GM21576 (cell line): ENCODE data around the gene IL17RB.
A peak's percentile ranks its signal among the peaks of the same experiment; 100 is the strongest.

Experiments
- ATAC-seq: cut with Tn5 transposase; IDR thresholded peaks from one replicate; pipeline ENCODE4 v1.9.1; 2021; ENCODE audit warnings: mild to moderate bottlenecking, moderate library complexity; ENCODE audit not compliant: unreplicated experiment

Gene IL17RB

GRCh38 chr3:53858096-53858741 is 11.9 kb downstream of the IL17RB start:
- ATAC-seq, result no peak

DNA sequence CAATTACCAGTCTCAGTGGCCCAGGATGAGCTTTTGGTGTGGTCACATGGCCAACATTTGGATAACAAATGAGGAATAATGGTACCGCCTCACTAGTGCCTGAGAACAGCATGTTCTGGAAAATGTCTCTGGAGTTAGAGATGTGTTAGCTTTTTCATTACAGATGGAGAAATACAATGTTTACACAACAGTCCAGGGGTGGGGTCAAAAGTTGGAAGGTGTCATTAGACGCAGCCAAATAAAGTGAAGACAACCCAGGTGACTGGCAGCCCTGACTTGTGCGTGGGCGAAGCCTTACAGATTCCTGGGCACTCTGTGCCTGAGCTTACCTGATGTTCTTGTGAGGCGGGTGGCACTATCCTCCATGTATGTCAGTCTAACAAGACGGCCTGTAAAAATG is 12.8 kb downstream of the IL17RB start:
- no peak for ATAC-seq

- ATAC-seq, result no peak
These were observed 13.8 kb downstream of the IL17RB start for GRCh38 chr3:53860196-53860595.

GRCh38 chr3:53862241-53862640 is 15.9 kb downstream of the IL17RB start:
- no peak for ATAC-seq

DNA sequence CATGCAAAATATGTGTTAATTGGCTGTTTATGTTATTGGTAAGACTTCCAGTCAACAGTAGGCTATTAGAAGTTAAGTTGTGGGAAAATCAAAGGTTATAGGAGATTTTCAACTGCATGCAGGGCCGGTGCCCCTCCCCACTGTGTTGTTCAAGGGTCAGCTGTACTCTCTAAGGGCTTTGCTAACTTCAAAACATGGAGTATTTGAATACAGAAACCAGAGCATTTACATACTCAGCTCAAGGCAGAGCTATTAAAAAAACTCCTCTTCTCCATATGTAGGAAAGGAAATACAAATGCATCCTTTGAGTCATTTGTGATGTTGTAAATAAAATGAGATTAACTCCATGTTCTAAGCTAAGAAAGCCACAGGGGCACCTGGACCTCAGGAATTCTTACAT is 16.8 kb downstream of the IL17RB start:
- ATAC-seq, result no peak

DNA sequence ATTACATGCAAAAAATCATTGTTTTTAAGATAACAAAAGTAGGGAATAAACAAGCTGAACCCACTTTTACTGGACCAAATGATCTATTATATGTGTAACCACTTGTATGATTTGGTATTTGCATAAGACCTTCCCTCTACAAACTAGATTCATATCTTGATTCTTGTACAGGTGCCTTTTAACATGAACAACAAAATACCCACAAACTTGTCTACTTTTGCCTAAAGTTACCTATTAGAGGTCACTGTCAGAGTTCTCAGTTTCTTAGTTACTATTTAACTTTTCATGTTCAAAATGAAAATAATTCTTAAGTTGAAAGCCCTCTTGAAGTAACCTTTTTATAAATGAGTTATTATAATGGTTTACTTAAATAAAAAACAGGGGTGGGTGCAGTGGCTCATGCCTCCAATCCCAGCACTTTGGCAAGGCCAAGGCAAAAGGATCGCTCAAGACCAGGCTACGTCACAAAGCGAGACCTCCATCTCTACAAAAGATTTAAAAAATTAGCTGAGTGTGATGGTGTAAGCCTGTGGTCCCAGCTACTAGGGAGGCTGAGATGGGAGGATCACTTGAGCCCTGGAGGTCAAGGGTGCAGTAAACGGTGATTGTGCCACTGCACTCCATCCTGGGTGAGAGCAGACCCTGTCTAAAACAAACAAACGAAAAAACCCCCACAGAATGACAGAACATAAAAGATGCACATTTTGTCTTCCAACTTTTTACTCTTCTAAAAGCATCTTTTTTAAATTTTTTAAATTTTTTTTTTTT is 19.5 kb downstream of the IL17RB start:
- no peak for ATAC-seq

DNA sequence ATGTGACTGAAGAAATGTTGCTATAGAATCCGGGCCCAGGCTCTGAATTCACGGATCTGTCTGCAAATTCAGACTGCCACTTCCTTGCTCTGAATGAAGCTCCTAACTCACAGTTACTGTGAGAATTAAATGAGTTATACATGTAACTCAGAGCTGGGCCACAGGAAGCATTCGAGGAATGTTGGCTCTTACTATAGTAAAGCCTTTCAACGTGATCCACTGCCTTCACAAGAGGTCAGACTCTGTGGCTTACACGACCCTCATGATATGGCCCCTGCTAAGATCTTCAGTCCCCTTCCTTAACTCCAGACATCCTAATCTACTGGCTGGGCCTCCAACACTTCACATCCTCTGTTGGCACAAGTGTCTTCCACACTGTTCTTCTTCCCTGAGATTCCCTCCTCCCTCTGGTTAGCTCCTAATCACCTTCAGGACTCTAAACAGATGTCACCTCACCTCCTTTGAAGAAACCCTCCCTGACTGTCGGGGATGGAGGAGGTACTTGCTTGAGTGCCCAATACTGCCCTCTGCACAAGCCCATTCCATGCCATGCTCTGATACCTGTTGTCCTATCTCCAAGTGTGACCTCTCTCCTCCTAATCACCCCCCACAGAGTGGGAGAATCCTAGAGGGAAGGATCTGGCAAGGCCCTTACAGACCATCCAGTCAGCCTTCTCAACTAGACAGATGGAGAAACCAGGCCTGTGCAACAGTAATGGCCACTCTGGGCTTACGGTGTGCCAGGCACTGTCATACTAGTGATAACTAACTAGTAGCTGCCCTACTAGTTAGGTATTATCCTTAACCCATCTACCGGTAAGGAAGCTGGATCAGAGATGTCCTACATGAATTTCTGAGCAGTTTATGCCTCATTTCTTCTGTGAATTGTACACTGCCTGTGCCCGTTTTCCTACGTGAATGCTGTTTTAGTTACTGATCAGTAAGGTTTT is 34.3 kb downstream of the IL17RB start:
- no peak for ATAC-seq

- peak; percentile 77 for ATAC-seq
These were observed 35.6 kb downstream of the IL17RB start, which contains the start of gene ACTR8 for GRCh38 chr3:53881691-53882593. Gene ACTR8, minus strand, starts transcription at chr3:53882152. Its CDS starts 51 bp downstream, at chr3:53882101.

DNA sequence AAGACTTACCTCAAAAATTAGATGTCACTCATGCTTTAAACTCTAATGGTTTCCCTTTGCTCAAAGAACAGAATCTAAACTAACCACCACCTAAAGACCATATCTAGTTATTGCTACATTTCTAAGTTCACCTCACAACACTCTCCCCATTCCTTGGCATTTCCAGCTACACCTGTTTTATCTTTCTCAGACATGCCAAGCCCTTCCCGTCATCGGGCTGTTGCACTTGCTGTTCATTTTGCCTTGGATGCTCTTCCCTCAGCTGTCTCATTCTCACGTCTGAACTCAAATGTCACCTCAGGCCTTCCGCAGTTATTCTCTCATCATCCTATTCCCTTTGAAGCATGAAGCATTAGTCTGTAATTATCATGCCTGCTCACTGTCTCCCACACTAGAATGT is 36.6 kb downstream of the IL17RB start:
- ATAC-seq, result no peak

DNA sequence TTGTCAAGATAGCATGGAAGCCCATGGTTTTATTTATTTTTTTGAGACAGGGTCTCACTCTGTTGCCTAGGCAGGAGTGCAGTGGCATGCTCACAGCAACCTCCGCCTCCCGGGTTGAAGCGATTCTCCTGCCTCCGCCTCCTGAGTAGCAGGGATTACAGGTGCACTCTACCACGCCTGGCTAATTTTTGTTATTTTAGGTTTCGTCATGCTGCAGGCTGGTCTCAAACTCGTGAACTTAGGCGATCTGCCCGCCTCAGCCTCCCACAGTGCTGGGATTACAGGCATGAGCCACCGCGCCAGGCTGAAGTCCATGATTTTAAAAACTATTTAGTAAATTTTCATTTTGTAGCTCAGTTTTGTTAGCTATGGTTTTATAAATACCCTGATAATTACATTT is 38.3 kb downstream of the IL17RB start:
- ATAC-seq, result no peak

DNA sequence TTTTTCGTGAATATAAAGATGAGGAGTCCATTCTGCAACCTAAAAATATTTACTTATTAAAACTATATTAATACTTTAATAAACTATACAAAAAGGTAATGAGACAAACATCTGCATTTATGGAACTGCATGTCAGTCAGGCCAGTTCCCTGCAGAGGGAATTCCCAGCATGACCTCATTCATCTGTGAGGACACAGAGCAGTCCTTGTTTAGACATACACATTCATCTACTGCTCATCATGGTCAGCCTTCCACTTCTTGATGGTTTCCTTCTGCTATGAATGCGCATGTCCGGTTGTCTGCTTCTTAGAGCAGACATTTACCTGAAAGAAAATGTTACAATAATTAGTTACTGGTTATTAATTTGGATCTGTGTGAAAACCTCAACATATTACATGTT is 38.9 kb downstream of the IL17RB start:
- ATAC-seq, result no peak

GRCh38 chr3:53887446-53887845 is 41.1 kb downstream of the IL17RB start:
- no peak for ATAC-seq

DNA sequence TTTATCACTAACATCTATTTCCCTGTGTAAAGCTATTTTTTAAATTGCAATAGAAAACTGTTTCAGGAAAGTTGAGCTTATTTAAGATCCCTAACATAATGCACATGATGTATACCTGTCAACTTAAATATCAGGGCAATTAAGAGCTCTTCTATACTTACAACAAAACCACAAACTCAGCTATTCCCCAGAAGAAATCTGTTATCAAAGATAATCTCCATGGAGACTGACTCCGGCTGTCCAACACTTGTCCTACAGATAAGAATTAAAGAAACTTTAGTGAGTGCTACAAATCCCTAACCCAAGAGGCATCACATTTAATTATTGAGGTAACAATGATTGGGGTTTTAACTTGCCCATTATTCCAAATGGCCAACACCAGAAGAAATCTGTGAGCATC is 41.9 kb downstream of the IL17RB start:
- ATAC-seq, result no peak

DNA sequence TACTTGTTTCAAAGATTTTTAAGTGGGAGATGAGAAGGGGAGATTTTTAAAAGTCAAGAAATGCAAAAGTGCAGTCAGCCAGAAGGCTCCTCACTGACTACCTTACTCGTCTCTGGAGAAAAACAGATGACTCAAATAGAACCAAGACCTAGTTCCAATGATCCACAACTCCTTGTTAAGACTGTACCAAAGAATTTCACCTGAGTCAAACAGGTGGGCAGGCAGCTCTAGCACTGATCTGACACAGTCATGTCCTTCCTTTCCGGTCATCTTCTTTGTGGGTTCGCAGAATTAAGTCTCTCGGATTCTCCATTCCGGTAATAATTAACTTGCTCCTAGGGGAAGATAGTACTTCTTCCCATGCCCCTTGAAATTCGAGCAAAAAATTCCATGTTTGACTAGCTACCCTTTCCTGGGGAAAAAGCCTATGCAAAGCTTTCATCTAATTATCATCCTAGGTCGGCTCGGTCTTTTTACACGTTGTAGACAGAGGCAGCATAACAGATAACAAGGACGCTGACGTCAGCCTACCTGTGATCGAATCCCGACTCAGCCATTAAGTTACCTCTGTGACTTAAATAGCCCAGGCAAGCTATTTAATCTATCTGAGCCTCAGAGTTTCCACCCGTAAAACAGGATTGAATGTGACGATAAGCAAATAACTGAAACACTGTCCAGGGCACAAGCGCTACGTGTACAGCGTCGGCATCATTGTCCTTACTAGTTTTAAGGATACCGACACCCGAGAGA is 44.5 kb downstream of the IL17RB start:
- ATAC-seq, result no peak

GRCh38 chr3:53891497-53892285 is 45.3 kb downstream of the IL17RB start, which contains the start of gene SELENOK:
Gene SELENOK, minus strand, starts transcription at chr3:53891859.
- ATAC-seq, result peak; percentile 96

- ATAC-seq, result no peak
These were observed 45.9 kb downstream of the IL17RB start for GRCh38 chr3:53892286-53892637.

DNA sequence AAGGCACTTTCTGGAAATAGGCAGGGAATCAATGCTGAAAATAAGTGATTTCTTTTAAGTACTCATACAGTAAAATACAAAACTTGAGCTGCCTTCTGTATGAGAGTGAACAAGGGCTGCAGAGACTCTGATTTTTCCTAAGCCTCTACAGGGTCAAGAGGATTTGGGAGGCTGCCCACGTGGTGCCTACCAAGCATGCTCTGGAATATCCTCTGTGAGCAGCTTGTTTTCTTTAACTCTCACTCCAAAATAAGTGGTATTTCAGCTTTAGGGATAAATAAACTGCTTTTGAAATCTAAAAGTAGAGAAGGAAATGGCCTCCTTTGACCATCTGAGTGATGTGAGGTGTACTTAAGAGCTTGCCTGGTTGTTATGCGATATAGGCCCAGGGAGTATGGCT is 53.4 kb downstream of the IL17RB start:
- no peak for ATAC-seq

GRCh38 chr3:53900666-53901331 is 54.4 kb downstream of the IL17RB start:
- ATAC-seq, result no peak
